GM19043 (cell line): Measurements from ENCODE around the gene ATG7.

Source experiments
- ATAC-seq: cut with Tn5 transposase; IDR thresholded peaks from one replicate; pipeline ENCODE4 v1.9.1; 2021; ENCODE audit warnings: low read depth; ENCODE audit not compliant: unreplicated experiment

Gene ATG7

DNA sequence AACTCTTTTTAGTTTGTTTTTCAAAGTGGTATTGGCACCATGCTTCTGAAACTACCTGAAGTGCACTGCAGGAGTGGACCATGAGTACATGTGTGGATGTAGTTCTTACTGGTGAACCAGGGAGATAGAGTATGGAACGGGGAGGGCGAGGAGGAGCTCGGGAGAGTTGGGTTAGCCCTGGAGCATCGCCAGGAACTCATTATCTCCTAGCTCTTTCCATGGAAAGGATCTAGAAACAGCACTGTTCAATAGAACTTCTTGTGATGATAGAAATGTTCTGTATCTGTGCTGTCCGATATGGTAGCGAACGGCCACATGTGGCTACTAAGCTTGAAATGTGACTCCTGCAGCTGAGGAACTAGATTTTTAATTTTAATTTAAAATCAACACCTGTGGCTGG is 324.2 kb downstream of the ATG7 start:
- ATAC-seq: no peak

DNA sequence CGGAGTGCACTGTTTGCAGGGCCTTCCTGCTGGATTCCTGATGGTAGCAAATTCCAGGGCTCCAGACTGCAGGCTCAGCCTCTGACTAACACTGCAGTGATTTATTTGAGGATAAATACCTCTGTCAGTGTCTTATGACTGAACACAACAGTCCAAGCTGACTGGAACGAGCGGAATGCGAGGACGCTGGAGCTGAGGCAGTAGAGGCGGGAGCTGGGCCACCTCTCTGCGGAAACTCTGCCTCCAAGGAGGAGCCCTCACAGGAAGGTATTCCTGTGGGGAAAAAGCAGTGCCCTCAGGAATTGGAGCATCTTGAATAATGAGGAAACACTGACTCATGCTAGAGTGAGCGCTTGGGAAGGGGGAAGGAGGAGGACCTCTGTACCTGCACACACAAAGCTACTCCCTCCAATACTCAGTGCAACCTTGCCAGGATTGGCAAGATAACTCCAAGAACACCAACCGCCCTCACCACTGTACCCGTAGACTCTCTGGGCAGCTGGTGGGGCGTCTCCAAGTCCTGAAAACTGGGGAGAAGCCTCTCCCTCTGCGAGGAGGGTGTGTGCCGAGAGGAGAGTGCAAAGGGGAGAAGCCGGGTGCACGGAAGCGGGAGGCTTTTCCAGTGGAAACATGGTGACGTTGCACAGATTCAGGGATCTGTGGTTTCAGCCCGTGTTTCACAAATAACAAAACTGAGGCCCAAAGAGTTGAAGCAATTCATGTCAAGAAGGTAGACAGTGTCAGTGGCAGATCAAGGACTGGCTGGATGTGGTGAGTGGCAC is 328.5 kb downstream of the ATG7 start:
- no peak for ATAC-seq

DNA sequence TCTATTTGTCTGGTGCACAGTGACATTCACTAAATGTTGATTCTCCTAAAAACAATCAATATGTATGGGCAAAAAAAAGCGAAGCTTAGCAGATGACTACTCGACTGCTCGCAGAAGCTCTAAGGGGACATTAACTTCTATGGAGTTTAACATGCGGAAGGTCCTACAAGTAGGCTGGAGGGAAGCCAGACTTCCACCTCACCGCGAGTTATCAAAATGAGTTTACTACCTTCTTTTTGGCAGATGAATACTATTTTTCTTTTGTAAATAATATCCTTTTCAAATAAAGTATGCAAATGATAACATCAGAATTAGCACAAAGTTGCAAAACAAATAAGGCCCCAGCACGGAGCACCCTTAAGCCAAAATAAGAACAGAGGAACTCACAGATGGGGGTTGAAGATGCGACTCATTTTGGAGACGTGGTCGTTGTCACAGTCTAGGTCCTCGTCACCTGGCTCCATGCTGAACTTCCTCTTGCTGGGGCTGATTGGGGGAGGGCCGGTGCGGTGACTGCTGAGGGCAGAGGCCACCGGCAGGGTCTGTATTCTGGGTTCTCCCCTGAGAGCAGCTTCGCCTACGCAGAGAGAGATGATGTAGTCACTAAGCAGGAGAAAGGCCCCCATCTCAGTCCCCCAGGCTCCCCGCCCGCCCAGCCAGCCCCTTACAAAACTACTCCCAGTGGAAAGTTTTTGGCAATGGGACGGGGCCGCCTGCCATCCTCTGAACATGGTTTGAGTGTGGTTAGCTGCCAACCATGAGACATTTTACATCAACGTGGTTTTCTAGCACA is 329.4 kb downstream of the ATG7 start:
- peak; percentile 85 for ATAC-seq

DNA sequence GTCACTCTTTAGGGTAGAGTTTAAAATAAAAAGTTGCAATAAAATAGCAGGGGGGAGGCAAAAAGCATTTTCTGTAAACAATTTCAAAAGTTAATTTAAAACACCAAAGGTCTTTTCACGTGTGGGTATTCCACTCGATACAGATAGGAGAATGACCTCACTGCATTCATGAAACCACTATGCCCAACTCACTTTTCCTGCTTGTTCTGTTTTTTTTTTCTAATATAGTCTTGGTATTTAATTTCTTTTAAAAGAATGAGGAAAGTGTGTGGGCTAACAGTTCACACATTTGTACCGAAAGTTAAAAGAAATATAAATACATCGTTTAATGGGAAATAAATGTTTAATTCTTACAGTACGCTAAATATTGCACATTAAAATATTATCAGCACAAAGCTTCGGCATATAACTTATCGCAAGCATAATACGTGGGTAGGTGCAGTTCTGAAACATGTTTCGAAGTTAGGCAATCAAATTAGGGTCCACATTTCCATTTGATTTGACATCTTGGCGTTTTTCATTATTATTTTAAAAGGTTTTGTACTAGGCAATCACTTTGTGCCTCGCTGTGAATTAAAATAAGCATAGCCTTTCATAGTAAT is 330.1 kb downstream of the ATG7 start:
- no peak for ATAC-seq

DNA sequence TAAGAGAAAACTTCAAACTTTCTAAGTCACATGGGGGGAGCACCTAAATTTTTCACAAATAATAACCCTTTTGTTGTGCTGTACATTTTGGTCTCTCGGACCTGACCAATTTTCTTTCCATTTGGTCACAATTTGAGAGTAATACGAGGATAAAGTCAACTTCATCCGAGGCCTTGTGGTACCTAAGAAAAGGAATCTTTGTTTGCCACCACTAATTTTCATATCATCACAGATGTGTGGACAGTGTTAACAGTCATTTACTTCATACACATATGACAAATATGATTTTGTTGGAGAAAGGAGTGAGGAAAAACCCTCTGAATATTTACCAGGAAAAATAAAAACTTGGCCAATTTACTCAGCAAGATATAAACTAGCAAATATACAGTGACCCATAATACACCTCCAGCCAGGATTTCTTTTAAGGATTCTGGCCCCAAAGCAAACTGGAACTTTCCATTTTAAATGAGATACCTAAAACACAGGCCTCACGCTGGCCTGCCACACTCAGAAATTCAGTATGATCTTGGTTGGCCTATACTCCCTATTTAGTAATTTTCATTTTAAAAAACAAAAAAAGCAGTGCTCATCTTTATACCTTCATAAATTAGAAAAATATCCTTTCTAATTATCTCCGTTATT is 330.8 kb downstream of the ATG7 start:
- no peak for ATAC-seq

DNA sequence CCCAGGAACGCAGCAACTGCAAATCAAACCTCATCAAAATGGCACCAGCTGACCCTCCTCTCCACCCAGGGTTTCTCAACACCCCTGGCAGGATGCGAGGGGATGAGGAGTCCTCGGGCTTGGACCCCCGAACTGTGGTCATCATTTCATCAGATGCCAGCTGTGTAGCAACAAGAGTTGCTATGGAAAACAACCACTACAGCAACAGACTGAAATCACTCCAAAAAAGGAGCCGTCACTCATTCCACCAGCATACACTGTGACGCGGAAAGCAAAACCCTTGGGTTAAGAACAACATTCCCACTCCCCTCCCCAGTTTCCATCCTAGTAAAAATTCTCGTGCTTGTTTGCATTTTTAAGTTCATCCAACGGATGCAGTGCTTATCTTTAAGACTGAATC is 331.4 kb downstream of the ATG7 start:
- no peak for ATAC-seq

DNA sequence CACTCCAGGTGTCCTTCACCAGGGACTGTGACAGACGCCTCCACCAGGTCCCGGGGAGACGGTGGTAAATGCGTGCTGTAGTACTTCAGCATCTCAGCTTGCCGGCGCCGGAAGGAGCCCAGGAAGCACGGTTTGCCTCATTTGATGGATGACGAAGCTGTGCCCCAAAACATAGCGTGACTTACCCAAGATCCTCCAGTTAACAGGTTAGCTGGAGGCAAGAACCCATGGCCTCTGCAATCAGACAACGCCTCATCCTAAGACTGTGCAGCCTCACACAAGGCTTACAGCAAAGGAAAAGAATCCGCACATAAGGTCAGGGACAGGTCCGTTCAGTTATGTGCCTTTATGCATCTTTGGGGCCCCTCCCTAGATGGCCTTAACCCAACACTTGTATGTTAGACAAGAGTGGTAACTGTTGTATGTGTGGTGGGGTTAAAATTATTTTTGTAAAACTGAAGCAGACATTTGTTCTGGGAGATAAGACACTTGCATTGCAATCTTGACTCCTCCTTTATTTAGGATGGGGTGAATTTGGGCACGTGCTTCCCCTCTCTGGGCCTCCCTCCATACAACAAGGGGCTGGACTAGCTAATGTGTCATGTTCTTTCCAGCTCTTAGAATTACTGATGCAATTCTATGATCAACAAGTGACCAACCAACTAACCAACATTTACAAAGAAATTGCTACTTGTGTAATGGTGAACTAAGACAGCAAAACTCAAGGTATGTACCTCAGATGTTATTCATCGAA is 332.1 kb downstream of the ATG7 start:
- no peak for ATAC-seq

DNA sequence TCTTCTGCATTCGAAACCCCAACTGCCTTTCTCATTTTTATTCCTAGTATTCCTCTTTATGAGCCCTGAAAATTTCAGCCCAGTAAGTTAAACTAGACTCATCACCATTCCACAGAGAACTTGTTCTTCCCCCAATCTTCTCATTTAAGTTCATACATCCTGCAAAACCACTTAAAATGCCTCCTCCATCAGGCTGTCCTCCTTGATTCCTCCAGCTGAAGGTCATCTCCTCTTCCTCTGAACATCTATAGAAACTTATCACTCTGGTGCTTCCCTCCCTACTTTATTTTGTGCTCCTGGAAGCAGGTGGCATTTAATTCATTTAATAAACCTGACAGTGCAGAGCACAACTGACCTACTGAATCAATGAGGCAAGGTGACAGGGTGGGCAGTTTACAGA is 333.2 kb downstream of the ATG7 start:
- ATAC-seq: no peak

DNA sequence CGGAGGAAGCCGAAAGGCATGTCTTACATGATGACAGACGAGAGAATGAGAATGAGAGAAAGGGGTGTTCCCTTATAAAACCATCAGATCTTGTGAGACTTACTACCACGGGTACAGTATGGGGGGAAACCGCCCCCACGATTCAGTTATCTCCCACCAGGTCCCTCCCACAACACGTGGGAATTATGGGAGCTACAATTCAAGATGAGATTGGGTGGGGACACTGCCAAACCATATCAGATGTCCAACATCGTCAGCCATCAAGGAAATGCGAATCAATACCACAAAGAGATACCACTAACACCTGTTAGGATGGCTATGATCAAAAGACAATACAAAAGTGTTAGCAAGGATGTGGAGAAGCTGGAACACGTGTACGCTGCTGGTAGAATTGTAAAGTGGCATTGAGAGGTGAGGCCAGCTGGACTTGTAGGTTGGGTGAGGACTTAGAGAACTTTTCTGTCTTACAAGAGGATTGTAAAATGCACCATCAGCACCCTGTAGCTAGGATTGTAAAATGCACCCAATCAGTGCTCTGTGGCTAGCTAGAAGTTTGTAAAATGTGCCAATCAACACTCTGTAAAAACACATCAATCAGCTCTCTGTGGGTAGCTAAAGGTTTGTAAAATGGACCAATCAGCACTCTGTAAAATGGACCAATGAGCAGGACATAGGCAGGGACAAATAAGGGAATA is 334.0 kb downstream of the ATG7 start:
- no peak for ATAC-seq

DNA sequence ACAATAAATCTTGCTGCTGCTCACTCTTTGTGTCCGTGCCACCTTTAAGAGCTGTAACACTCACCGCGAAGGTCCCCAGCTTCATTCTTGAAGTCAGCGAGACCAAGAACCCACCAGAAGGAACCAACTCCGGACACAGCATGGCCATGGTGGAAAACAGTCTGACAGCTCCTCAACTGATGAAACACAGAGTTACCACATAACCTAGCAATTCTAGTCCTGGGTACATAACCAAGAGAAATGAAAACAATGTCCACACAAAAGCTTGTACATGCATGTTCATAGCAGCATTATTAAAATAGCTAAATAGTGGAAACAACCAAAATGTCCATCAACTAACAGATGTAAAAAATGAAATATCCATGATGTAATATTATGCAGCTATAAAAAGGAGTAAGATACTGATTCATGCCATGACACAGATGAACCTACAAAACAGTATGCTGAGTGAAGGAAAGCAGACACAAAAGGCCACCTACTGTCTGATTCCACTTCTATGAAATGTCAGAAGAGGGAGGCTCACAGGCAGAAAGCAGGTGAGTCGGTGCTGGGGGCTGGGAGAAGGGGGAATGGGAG is 334.8 kb downstream of the ATG7 start:
- no peak for ATAC-seq
